NB4 (cell line): ENCODE results near the gene SLC24A4.
A peak's percentile ranks its signal among the peaks of the same experiment; 100 is the strongest.

Experiments
- DNase-seq: peaks from one replicate; pipeline ENCODE4 v3.0.0; 2010; ENCODE audit warnings: low read depth
- H3K4me3 ChIP-seq: one replicate; pipeline ENCODE4 v1.5.1; 2011; ENCODE audit warnings: mild to moderate bottlenecking, low read depth, low read length, moderate library complexity
- MYC ChIP-seq: IDR thresholded peaks from 2 replicates; pipeline ENCODE4 v1.6.1; 2011; ENCODE audit warnings: low read depth, low read length
- POLR2A ChIP-seq: IDR thresholded peaks from 2 replicates; pipeline ENCODE4 v1.6.1; 2011; ENCODE audit warnings: mild to moderate bottlenecking; ENCODE audit not compliant: insufficient read length; ENCODE audit errors: extremely low read depth
- TF ChIP-seq, protein P1 (sequence below): IDR thresholded peaks from 2 replicates; pipeline ENCODE4 v1.6.1; 2011; ENCODE audit warnings: low read depth, low read length
- TF ChIP-seq, protein P2 (sequence below): IDR thresholded peaks from one replicate; pipeline ENCODE4 v1.5.1; 2012; ENCODE audit warnings: low read depth, low read length

The SLC24A4 gene

DNA sequence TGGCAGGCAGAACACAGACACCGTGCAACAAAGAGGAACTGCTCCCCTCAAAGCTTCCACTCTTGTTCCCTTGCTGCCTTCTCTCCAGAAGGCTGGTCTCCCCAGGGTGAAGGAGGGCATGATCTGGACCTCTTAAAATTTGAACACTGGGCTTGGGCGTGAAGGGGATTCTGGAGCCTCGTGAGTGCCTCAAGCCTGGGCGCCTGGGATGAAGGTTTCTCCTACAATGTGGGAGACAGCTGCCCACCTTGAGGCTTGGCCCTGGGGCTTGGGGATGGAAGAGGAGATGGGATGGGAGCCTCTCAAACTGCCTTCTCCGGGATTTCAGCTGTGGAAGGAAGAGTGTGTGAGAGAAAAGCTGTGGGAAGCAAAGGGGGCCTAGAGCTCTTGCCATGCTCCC, 182.9 kb downstream of the SLC24A4 start:
- no peak overlapping the region for H3K4me3 ChIP-seq
- TF ChIP-seq MYC (no peak), POLR2A (no peak)
- TF ChIP-seq, protein P1, sequence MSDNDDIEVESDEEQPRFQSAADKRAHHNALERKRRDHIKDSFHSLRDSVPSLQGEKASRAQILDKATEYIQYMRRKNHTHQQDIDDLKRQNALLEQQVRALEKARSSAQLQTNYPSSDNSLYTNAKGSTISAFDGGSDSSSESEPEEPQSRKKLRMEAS: no peak
- TF ChIP-seq, protein P2, sequence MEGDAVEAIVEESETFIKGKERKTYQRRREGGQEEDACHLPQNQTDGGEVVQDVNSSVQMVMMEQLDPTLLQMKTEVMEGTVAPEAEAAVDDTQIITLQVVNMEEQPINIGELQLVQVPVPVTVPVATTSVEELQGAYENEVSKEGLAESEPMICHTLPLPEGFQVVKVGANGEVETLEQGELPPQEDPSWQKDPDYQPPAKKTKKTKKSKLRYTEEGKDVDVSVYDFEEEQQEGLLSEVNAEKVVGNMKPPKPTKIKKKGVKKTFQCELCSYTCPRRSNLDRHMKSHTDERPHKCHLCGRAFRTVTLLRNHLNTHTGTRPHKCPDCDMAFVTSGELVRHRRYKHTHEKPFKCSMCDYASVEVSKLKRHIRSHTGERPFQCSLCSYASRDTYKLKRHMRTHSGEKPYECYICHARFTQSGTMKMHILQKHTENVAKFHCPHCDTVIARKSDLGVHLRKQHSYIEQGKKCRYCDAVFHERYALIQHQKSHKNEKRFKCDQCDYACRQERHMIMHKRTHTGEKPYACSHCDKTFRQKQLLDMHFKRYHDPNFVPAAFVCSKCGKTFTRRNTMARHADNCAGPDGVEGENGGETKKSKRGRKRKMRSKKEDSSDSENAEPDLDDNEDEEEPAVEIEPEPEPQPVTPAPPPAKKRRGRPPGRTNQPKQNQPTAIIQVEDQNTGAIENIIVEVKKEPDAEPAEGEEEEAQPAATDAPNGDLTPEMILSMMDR: no peak
- no peak for DNase-seq

DNA sequence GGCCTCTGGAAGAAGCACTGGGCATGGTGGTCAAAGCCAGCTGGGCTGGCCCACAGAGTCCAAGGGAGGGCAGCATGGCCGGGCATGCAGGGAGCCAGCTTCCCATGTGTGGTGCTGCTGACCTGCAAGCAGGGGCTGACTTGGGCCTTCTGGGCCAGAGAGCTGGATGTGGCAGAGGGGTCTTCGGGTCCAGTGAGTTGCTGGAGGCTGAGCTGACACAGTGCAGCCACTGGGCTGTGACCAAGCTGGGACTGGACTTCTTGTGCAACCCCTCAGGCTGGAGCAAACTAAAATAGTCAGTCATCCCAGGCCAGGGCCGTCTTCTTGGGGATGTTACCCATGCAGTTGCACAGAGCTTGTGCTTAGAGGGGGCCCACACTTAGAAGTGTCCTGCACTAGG, 183.3 kb downstream of the SLC24A4 start:
- H3K4me3 ChIP-seq: no peak overlapping the region
- DNase-seq: no peak
- TF ChIP-seq, protein P2: no peak
- TF ChIP-seq POLR2A (no peak), MYC (no peak)
- TF ChIP-seq, protein P1: no peak

DNA sequence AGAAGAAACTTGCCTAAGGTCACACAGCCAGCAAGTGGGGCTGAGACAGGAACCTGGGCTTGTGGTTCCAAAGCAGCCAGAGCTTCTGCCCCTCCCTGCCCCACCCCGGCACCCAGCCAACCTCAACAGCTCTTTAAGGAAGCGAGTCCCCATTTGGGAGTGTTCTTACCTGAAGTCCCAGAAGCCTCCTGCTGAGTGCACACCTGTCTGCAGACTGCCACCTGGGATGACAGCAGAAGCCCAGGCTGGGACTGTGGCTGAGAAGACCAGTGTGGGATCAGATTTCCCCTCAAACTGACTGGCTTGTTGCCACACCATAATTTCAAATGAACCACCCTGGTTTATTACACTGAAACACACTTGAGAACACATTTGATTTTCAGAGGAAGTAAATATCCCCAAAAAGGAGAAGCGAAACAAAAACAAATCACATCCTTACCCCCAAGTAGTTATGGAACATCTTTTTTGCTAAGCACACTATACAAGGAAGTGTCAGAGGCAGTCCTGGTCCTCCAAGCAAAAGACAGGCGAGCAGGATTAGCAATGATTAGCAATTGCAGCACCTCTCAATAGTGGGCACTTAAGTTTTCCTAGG, 184.3 kb downstream of the SLC24A4 start:
- TF ChIP-seq MYC (no peak), POLR2A (no peak)
- TF ChIP-seq, protein P2: no peak

DNA sequence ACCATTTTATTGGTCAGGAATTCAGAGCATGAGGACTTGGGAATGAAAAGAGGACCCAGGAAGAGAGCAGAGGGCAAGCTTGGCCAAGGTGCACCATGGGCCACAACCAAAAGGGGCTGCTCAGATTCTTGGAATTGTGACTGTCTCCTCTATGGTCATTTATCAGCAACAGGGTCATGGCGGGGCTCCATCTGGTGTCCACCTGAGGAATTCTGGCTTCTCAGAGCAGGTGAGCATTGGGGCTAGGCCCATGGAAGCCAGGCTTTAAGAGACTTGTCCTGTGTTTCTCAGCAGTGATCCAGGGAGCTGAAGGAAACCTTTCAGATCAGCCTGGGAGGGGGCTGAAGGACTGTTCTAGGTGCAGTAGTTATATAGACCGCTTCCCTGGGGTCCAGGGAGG, 188.0 kb downstream of the SLC24A4 start:
- no peak for DNase-seq
- TF ChIP-seq POLR2A: no peak
- no peak for TF ChIP-seq MYC
- TF ChIP-seq, protein P2: peak; percentile 22
- TF ChIP-seq, protein P1: no peak
- H3K4me3 ChIP-seq: no peak overlapping the region

More for the DNA sequence above, 184.3 kb downstream of the SLC24A4 start:
- H3K4me3 ChIP-seq: no peak overlapping the region
- peak; percentile 65 for DNase-seq

DNA sequence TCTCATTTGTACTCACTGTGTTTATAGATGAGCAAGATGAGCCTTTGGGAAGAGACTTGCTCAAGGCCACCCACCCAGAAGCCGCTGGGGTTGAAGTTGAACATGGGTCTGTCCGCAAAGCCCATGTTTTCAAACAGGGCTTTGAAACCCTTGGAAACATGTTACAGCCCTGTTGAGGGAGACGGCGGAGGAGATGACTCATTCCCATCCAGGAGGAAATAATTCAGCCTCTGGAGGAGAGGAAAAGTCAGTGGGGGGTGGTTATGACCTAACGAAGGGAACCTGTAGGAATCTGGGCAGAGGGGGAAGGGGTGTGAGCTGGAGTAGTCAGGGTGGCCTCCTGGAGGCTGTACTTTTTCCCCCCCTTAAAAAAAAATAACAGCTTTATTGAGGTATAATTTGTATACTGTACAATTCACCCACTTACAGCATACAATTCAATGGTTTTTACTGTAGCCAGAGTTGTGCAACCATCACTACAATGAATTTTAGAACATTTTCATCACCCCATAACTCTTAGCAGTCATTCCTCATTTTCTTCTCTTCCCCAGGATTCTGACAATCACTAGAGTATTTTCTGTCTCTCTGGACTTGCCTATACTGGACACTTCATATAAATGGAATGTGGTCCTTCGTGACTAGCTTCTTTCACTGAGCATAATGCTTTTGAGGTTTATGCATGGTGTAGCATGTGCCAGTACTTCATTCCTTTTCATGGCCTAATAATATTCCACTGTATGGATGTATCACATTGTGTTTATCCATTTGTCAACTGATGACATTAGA, 188.7 kb downstream of the SLC24A4 start:
- no peak for TF ChIP-seq MYC
- TF ChIP-seq, protein P2: no peak
- TF ChIP-seq POLR2A: no peak
- DNase-seq: no peak

More for the DNA sequence above, 188.7 kb downstream of the SLC24A4 start:
- no peak overlapping the region for H3K4me3 ChIP-seq
